HCT116 (cell line): ENCODE measurements around the gene TMEM141. TPM values are rescaled to one million over a fixed set of nuclear protein-coding genes. Genes with fewer than 3 reads are reported as not detected.

Source experiments
- ATAC-seq: fragments of 200-7000 bp; cut with Tn5 transposase; 2 replicates; pipeline ENCODE4 v1.9.1; 2020; ENCODE audit warnings: mild to moderate bottlenecking, moderate library complexity
- BruUV-seq: library from RNA; stranded (reverse); fragments of 400-500 nt; replicated peaks from 2 replicates; lab custom pipeline; 2021; lab: Mats Ljungman, UMichigan
- CTCF ChIA-PET: fragments of 300-600 bp; sonication (Branson Sonifier 250); formaldehyde crosslinking; loops from one replicate; lab custom pipeline; 2021; ENCODE audit warnings: antibody characterized with exemption; lab: Charles Lee
- POLR2A ChIA-PET: fragments of 300-600, 350-600 bp; sonication (Branson Sonifier 250); formaldehyde crosslinking; loops from one replicate; lab custom pipeline; 2021; ENCODE audit warnings: antibody characterized with exemption; lab: Charles Lee
- RAD21 ChIA-PET, 2 experiments: fragments of 300-600 bp; sonication (Branson Sonifier 250); formaldehyde crosslinking; loops; one replicate each; lab custom pipeline; 2023; ENCODE audit warnings: low total read pairs in 2 of 2; ENCODE audit not compliant: uncharacterized antibody in 2 of 2, unreplicated experiment in 2 of 2, low non-redundant PET in 1 of 2; lab: Charles Lee
- DNase-seq: peaks from one replicate; pipeline ENCODE4 v3.0.0-alpha.2; 2010; ENCODE audit warnings: low read depth, low spot score
- H2AFZ ChIP-seq: fragments of 200-600 bp; shearing (Covaris generic), sonication (generic); 2 replicates; pipeline ENCODE4 v1.6.1; 2017; ENCODE audit warnings: low read depth, mixed run types, mixed read lengths, antibody characterized with exemption, low read length; ENCODE audit not compliant: poor library complexity, severe bottlenecking
- H3K27ac ChIP-seq: 2 replicates; pipeline ENCODE4 v1.5.1; 2012; ENCODE audit warnings: low read depth, low read length
- H3K27me3 ChIP-seq: fragments of 200-600 bp; sonication (generic); 2 replicates; pipeline ENCODE4 v1.6.1; 2016; ENCODE audit warnings: mixed run types, low read length, mixed read lengths; ENCODE audit not compliant: insufficient read depth
- H3K36me3 ChIP-seq, 2 experiments: fragments of 200-500 bp in 1 of 2; fragments of 200-600 bp in 1 of 2; sonication (Bioruptor generic) in 1 of 2; sonication (generic) in 1 of 2; 2 replicates each; pipeline versions ENCODE4 v1.5.1 to v1.6.1; 2014 to 2016; ENCODE audit warnings: low read length in 2 of 2, inconsistent platforms in 1 of 2, mixed read lengths in 1 of 2, mixed run types in 1 of 2; ENCODE audit not compliant: insufficient read depth in 2 of 2, control insufficient read depth in 1 of 2
- H3K4me1 ChIP-seq, 2 experiments: fragments of 200-600 bp in 1 of 2; sonication (generic) in 1 of 2; 2 replicates each; pipeline versions ENCODE4 v1.5.1 to v1.6.1; 2012 to 2017; ENCODE audit warnings: low read length in 2 of 2, inconsistent platforms in 1 of 2, mild to moderate bottlenecking in 1 of 2, mixed read lengths in 1 of 2, mixed run types in 1 of 2, moderate library complexity in 1 of 2; ENCODE audit not compliant: insufficient read depth in 2 of 2, control insufficient read depth in 1 of 2
- H3K4me2 ChIP-seq: fragments of 200-600 bp; sonication (generic); 2 replicates; pipeline ENCODE4 v1.6.1; 2017; ENCODE audit warnings: mixed run types, low read length, mixed read lengths
- H3K4me3 ChIP-seq, 2 experiments: fragments of 200-600 bp in 1 of 2; sonication (generic) in 1 of 2; replicated peaks in 1 of 2; 2 replicates each; pipeline ENCODE4 v1.5.1; 2011 to 2016; ENCODE audit warnings: low read length in 2 of 2, control low read depth in 1 of 2, low read depth in 1 of 2, mild to moderate bottlenecking in 1 of 2, mixed read lengths in 1 of 2, mixed run types in 1 of 2
- H3K79me2 ChIP-seq: fragments of 200-600 bp; sonication (generic); 2 replicates; pipeline ENCODE4 v1.6.1; 2017; ENCODE audit warnings: mild to moderate bottlenecking, mixed run types, low read length, moderate library complexity, mixed read lengths; ENCODE audit not compliant: insufficient read depth
- H3K9ac ChIP-seq: fragments of 200-600 bp; sonication (generic); 2 replicates; pipeline ENCODE4 v1.6.1; 2016; ENCODE audit warnings: low read length, mixed read lengths
- H3K9me2 ChIP-seq: fragments of 200-600 bp; sonication (generic), shearing (Covaris generic); 2 replicates; pipeline ENCODE4 v1.6.1; 2017; ENCODE audit warnings: mixed run types, mild to moderate bottlenecking, moderate library complexity; ENCODE audit not compliant: insufficient read depth
- H3K9me3 ChIP-seq, 2 experiments: fragments of 200-500 bp in 1 of 2; fragments of 200-600 bp in 1 of 2; sonication (Bioruptor generic) in 1 of 2; sonication (generic) in 1 of 2; 2 replicates each; pipeline ENCODE4 v1.6.1; 2014 to 2017; ENCODE audit warnings: low read length in 2 of 2, mixed read lengths in 2 of 2, inconsistent platforms in 1 of 2, low read depth in 1 of 2, mild to moderate bottlenecking in 1 of 2, mixed run types in 1 of 2, moderate library complexity in 1 of 2; ENCODE audit not compliant: control insufficient read depth in 1 of 2, insufficient read depth in 1 of 2
- H4K20me1 ChIP-seq: fragments of 200-600 bp; sonication (generic), shearing (Covaris generic); 2 replicates; pipeline ENCODE4 v1.6.1; 2017; ENCODE audit warnings: mixed run types, mild to moderate bottlenecking, moderate library complexity; ENCODE audit not compliant: insufficient read depth
- CBX3 ChIP-seq: IDR thresholded peaks from 2 replicates; pipeline ENCODE4 v1.6.1; 2012; ENCODE audit warnings: low read depth
- CEBPB ChIP-seq: IDR thresholded peaks from 2 replicates; pipeline ENCODE4 v1.6.1; 2012; ENCODE audit warnings: low read depth
- CTCF ChIP-seq, 3 experiments: fragments of 200-600 bp in 1 of 3; sonication (generic) in 1 of 3; IDR thresholded peaks in 2 of 3; conservative IDR thresholded peaks in 1 of 3; 2 replicates each; pipeline ENCODE4 v1.5.1; 2012 to 2017; ENCODE audit warnings: low read depth in 2 of 3, low read length in 2 of 3, antibody characterized with exemption in 1 of 3, borderline replicate concordance in 1 of 3, control low read depth in 1 of 3, mild to moderate bottlenecking in 1 of 3, mixed read lengths in 1 of 3, mixed run types in 1 of 3, moderate library complexity in 1 of 3; ENCODE audit not compliant: insufficient read depth in 1 of 3
- EGR1 ChIP-seq: IDR thresholded peaks from 2 replicates; pipeline ENCODE4 v1.6.1; 2012; ENCODE audit warnings: low read depth
- ELF1 ChIP-seq: IDR thresholded peaks from 2 replicates; pipeline ENCODE4 v1.6.1; 2012; ENCODE audit warnings: low read depth, borderline replicate concordance
- EZH2 ChIP-seq: fragments of 200-600 bp; sonication (generic); IDR thresholded peaks from 2 replicates; pipeline ENCODE4 v1.6.1; 2017; ENCODE audit warnings: antibody characterized with exemption, mixed run types
- EZH2phosphoT487 ChIP-seq: fragments of 200-600 bp; IDR thresholded peaks from 2 replicates; pipeline ENCODE4 v1.6.1; 2018; ENCODE audit warnings: antibody characterized with exemption, borderline replicate concordance
- JUND ChIP-seq: IDR thresholded peaks from 2 replicates; pipeline ENCODE4 v1.6.1; 2012
- MAX ChIP-seq: IDR thresholded peaks from 2 replicates; pipeline ENCODE4 v1.6.1; 2012
- POLR2A ChIP-seq: IDR thresholded peaks from 2 replicates; pipeline ENCODE4 v1.7.0; 2011; ENCODE audit warnings: borderline replicate concordance; ENCODE audit not compliant: insufficient read depth, insufficient read length; ENCODE audit errors: extremely low read depth
- POLR2AphosphoS5 ChIP-seq: IDR thresholded peaks from 2 replicates; pipeline ENCODE4 v1.6.1; 2011; ENCODE audit warnings: mild to moderate bottlenecking, low read depth, low read length, moderate library complexity
- RAD21 ChIP-seq: IDR thresholded peaks from 2 replicates; pipeline ENCODE4 v1.6.1; 2012; ENCODE audit warnings: low read depth, mild to moderate bottlenecking
- REST ChIP-seq: IDR thresholded peaks from 2 replicates; pipeline ENCODE4 v1.6.1; 2012; ENCODE audit warnings: low read depth
- SP1 ChIP-seq: IDR thresholded peaks from 2 replicates; pipeline ENCODE4 v1.6.1; 2012; ENCODE audit warnings: low read depth
- SRF ChIP-seq: IDR thresholded peaks from 2 replicates; pipeline ENCODE4 v1.6.1; 2012; ENCODE audit warnings: low read depth
- ZBTB33 ChIP-seq: IDR thresholded peaks from 2 replicates; pipeline ENCODE4 v1.6.1; 2011; ENCODE audit warnings: mild to moderate bottlenecking, low read length, moderate library complexity; ENCODE audit not compliant: insufficient replicate concordance; ENCODE audit errors: extremely low read depth
- ZFX ChIP-seq: fragments of 450-650 bp; IDR thresholded peaks from 2 replicates; pipeline ENCODE4 v1.6.1; 2017
- ZNF274 ChIP-seq: fragments of 200-500 bp; sonication (Bioruptor generic); IDR thresholded peaks from 2 replicates; pipeline ENCODE4 v1.6.1; 2014; ENCODE audit warnings: mild to moderate bottlenecking, low read depth, low read length, inconsistent platforms
- intact Hi-C: fragments of 100-400 bp; cut with micrococcal nuclease; formaldehyde crosslinking; loops from 2 replicates; pipeline ENCODE4 v1.10.0; 2022
- total RNA-seq: library from RNA; stranded (reverse); gene quantifications from one replicate; pipeline ENCODE4 v1.2.1, GENCODE V29; 2021; ENCODE audit not compliant: unreplicated experiment

TMEM141 gene
- total RNA-seq, 1 experiment from 2014 or later: 73.6 TPM

GRCh38 chr9:136757328-136757727 lies 33.8 kb upstream of the TMEM141 start:
- Histone ChIP-seq H3K4me2 (no peak overlapping the region), H3K27me3 (no peaks in the 10 kb centered on the region), H3K36me3 (no peaks in the 10 kb centered on the region), H3K9me2 (no peaks in the 10 kb centered on the region), H3K4me3 (no peak overlapping the region), H3K9me3 (peaks cover under 1 to 10% of the 10 kb centered on the region in 2 experiments; a peak in 3 of 4 replicates), H3K9ac (no peak overlapping the region), H3K79me2 (no peaks in the 10 kb centered on the region), H3K4me1 (peaks cover 8 to 14% of the 10 kb centered on the region in 2 experiments; a peak in 3 of 4 replicates), H2AFZ (no peak overlapping the region), H4K20me1 (no peaks in the 10 kb centered on the region), H3K27ac (no peak overlapping the region)
- intact Hi-C loops: no loop called here
- DNase-seq (no peak), ATAC-seq (no peak)
- no TSS peak for BruUV-seq
- CTCF ChIA-PET: interaction anchor here (1.1 kb wide), 1 partner anchor 34 kb away, joined by 3 read pairs; no protein-coding TSS in a partner anchor
- POLR2A ChIA-PET: no interaction called here
- no peak for TF ChIP-seq ELF1
- TF ChIP-seq SP1: no peak
- no peak for TF ChIP-seq MAX
- no peak for TF ChIP-seq JUND
- TF ChIP-seq CEBPB: no peak
- no peak for TF ChIP-seq ZFX
- no peak for TF ChIP-seq REST
- no peak for TF ChIP-seq EZH2phosphoT487
- no peak for TF ChIP-seq SRF
- no peak for TF ChIP-seq CTCF (IDR thresholded peaks at IDR 0.05 in 2 of 3, conservative IDR thresholded peaks at IDR 0.05 in 1 of 3; ENCODE audit: borderline replicate concordance in 1 of 3, insufficient read depth in 1 of 3, low read depth in 2 of 3, low read length in 2 of 3)
- TF ChIP-seq ZBTB33: no peak
- TF ChIP-seq POLR2AphosphoS5: no peak
- TF ChIP-seq CBX3: no peak
- TF ChIP-seq EZH2: no peak
- no peak for TF ChIP-seq RAD21
- TF ChIP-seq EGR1: no peak
- TF ChIP-seq ZNF274: no peak
- TF ChIP-seq POLR2A: no peak
- RAD21 ChIA-PET: no interaction called here
